HG02884 (cell line): ENCODE results near the gene COL25A1.

Experiments used
- ATAC-seq: cut with Tn5 transposase; IDR thresholded peaks from one replicate; pipeline ENCODE4 v1.9.1; 2021; ENCODE audit warnings: mild to moderate bottlenecking, moderate library complexity; ENCODE audit not compliant: unreplicated experiment

COL25A1 gene

DNA sequence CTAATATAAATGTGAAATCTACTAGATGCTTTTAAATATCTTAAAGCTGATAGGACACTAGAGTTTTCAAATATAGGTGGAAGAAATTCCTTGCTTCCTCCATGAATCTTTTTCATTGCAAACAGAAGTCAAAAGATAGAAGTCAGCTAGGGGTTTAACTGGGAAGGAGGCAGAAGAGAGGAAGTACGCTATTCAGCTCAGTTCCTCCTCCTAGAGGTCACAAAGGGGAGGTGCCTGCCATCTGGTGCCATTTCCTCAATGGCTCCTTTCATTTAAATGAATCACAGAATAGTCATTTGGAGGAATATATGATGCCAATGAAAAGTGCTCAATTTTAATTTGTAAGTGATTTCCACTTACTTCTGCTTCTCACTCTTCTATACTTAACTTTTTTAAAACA lies 8.5 kb downstream of the COL25A1 start:
- peak; percentile 96 for ATAC-seq

DNA sequence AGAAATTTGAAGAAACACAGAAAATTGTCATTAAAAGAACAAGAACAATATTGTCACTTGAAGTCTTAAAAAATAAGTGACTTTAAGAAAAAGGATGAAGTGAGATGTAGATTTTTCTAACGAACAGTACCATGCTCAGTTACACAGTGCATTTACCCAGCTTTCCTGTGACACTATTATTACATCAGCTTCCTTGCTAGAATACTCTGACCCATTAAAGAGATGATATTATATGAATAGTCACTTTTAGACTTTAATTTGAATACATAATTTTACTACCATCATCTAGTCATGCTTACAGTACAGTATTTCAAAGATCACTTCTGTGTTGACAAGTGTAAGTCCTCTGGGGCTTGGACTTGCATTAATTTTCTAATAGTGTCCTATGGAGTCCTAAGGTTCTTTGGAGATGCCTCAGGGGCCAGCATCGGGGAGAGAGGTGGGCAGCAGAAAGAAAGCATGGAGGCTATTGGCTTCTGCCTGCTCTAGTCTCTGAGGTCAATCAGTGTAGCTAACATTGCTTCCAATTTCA lies 10.7 kb downstream of the COL25A1 start:
- no peak for ATAC-seq

DNA sequence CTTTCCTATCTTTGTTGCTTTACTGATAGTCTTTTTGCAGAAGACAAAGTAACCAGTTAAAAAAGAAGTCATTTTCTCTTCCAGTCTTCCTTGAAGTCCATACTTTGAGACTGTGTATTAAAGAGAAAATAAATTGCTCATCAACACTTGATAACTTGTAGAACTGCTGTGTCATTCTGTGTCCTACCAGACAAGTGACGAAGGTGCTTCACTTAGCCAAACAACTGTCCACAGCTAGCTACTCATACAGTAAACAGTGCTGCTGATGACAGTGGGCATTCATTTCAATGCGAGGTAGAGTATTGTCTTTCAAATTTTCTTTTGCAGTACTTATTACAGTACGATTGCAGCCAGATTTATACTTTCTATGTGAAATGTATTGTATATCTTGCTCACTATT lies 11.5 kb downstream of the COL25A1 start:
- ATAC-seq: no peak

DNA sequence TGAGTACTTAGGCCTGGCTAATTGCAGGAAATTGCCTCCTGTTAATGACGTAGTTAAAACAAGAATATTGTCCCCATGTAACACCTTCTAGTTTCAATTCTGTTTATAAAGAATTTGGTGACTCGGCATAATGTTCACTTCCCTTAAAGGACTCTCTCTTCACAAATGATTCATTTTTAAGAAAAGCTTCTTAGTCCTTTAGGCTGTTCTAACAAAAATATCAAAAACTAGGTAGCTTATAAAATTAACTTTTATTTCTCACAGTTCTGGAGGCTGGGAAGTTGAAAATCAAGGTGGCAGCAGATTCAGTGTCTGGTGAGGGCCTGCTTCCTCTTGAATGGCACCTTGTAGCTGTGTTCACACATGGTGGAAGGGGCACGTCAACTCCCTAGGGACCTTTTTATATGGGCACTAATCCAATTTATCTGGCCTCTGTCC lies 23.8 kb downstream of the COL25A1 start:
- peak; percentile 84 for ATAC-seq

DNA sequence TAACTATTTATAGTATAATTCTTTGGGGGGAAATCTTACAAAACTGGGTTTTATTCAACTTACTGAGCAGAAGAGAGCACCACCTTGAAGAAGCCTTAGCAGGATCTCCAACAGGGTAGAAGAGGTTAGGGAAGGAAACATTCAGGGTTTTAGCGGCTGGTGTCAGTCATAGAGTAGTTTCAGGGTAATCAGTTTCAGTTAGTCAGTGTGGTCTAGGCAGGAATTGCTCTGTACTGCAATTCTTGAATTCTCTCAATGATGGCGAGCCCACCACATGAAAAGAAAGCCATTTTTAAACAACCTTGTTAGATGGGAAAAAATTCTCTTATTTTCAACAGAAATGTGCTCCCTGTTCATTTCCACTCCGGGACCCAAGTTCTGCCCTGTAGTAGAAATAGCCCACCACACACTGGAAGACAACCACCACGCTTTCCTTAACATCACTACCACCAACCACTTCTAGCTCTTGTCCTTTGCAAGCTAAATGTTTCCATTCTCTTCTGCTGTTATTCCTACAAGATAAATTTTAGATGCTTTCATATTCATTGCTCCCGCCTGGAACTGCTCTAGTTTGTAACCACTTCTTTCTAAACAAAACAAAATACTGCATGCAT lies 25.9 kb downstream of the COL25A1 start:
- ATAC-seq: peak; percentile 52

DNA sequence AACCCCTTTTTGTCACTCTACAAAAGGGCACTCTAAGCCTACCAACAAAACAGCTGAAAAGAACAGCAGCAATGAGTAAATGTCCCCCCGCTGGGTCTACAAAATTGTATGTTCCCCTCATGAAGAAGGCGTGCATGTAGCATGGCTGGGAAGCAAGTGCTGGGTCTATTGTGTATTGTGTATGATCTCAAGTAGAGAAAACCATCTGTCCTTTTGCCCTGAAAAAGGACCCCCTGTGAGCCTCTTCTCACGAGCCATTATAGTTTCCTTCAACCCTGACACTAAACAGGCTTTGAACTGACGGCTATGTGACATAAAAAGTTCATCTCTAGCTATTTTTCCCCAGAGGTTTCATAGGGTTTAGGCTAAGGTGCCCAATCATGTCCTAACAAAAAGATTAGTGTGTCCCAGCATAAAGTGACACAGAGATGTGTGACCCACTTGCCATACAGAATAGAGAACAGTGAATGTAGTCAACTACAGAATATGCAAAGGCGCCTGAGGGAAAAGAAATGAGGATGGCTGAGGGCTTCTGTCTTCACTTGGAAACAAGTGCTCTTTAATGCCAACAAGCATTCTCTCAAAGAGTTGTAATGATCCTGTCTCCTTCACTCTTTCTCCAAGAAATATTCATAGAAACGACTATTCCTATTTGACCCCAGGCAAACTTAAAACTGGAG lies 27.3 kb downstream of the COL25A1 start:
- no peak for ATAC-seq

DNA sequence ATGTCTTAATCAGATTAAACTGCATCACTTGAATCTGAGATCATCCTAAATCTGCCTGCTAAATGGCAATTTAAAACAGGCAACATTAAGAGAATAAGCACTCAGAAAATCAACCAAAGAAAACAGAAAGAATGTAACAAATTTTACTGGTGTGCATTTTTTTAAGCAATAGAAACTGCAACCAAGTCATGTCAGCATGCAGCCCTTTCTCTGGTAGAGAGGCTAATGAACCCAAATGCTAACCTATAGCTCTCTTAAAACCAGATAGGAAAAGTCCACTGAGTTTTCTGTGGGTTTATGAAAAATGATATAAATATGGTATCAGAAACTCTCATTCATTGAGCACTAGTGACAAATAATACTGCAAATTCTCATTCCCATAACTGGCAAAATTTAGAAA lies 35.6 kb downstream of the COL25A1 start:
- no peak for ATAC-seq

DNA sequence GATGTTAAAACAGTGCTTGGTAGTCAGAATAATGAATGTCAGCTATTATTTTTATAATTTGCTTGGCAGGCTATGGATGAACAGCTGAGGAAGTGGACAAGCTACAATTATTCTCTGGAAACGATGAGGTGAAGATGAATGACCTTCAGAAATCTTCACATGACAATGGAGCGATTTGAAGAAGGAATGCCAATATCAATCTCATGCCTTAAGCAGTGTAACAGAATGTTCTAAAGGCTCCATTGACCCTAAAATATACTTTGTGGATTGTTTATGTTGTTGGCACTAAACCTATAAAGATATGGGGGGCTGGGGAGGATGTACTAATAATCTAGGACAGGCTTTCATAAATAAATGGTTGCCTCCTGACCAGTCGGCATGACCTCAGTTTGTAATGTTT lies 36.2 kb downstream of the COL25A1 start:
- no peak for ATAC-seq

DNA sequence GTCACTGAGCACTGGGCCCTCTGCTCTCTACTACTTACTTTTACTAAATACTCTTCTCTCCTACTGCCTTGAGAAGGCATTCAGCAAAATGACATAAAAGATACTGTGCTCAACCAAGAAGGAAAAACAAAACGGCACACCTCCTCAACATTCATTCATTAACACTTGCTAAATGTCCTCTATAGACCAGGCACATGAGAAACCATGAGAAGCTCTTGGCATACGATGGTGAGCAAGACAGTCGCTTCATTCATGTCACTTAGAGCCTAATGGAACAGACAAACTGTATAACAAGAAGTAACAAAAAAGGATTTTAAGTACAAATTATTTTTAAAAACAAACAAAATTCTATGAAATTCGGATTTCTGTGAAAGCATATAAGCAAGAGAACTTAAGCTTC lies 38.7 kb downstream of the COL25A1 start:
- no peak for ATAC-seq

DNA sequence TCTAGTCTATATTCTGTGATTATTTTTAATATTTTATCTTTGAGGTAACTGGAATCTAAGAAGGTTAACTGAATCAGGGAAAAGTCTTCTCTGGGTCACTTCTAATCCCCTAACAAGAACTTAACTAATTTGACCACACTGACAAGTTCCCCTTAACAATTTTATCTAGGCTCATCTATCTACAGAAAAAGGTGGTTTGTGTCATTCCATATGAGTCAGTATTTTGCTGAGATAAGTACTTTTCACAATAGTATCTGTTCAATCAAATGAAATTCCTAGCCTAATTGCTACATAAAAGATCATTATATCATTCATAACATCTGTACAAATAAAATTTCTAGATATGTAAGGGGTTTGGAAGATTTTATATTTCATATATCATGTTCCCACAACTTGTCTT lies 45.6 kb downstream of the COL25A1 start:
- no peak for ATAC-seq

DNA sequence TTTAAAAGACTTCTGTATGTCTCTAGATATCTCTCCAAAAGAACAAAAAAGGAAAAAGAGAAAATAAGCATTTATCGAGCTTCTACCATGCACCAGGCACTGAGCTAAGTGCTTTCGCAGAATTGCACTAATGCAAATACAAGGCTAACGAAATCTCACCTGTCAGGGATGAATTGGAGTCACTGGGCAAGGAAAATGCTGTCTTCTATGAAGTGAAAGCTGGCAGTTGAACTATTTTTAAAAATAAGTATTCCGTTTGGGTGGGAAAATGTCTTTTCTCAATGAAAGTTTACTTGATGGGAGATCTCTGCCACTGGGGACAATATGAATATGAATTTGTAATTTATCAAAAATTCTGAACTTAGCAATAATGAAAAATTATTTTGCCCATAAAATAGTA lies 47.6 kb downstream of the COL25A1 start:
- ATAC-seq: no peak

DNA sequence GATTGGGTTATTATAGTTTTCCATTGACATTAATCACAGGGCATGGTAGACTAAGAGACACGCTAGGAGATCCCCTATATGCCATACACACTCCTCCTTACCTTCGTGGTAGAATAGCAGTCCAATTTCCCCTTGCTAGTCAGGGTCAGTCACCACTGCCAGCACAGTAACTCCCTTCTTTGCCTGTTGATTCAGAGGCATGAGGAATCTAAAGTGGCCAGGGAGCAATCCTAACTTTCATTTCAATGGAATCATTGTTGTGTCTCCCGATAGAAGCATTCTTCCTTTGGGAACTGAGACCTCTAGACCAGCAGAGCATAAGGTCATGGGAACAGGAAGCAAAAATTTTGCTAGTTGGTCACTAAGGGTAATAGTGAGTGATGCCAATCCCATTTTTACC lies 51.1 kb downstream of the COL25A1 start:
- ATAC-seq: no peak

DNA sequence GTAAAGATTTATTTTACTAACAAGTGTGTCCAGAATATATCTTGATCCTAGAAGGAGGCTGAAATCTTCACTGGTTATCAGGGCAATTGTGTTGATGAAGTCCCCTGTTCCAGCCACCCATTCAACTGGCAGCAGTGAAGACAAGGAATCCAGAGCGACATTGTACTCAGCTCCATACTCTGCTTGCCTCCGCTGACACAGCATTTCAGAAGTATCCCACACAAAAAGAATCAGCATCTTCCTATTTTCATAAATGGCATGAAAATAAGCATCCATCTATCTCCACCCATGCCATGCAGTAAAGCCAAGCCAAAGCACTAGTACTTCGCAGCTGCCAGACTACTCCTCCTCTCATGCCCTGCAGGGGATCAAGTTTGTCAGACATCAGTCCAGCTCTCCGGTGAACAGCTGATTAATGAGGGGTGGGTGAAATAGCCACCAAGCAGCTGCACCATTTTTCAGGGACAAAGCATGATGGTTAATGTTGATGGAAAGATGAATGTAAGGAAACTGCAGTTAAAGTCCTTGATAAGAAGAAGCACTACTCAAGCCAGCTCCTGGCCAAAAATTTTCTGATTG lies 54.0 kb downstream of the COL25A1 start:
- ATAC-seq: no peak

DNA sequence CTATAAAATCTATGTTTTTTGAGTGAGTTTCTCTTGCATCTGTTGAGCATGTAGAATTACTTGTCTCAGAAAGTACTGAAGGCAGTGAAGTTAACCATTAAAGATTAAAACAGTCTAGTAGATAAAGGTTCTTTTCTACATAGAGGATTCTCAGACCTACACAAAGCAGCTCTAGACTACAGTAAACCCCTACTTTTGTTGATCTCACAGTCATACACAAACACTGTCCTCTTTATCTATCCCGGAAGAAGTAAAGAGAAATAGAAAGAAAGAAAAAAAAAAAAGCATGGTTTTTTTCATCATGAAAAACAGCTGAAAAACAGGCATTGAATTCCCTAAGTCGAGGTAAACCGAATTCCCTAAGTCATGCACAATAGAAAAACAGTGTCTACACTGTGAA lies 58.6 kb downstream of the COL25A1 start:
- no peak for ATAC-seq

DNA sequence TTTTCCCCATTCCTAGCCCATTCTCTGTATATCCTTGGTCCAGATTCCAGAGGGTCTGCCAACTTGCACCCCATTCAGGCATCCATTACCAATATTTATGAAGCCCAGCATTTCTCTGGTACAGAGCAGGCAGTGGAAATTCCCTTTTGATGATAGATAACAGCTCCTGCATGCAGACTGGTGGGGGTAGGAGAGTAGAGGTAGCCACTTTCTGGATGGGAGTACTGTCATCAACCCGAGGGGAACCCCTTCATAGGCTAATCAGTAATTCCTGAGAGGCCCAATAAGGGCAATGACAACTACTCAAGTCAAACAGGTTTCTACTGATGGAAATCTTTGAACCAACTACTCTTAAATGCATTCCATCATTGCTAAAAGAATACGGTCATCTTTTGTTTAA lies 63.7 kb downstream of the COL25A1 start:
- no peak for ATAC-seq

DNA sequence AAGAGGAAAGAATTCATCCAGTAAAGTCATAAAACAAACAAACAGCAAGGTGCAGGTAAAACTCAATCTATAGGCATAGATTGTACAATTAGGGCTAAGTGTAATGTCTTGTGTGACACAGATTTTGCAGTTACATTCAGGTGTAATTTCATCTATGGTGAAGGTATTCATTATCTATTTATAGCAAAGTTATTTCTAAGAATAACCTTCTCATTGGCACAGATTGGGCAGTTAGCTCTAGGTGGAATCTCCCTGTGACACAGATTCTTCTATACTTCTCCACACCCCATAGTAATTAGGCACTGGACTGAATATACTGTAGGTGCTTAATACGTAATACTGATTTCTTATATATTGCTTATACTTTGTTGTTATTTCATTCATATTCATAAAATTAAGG lies 66.8 kb downstream of the COL25A1 start:
- no peak for ATAC-seq

DNA sequence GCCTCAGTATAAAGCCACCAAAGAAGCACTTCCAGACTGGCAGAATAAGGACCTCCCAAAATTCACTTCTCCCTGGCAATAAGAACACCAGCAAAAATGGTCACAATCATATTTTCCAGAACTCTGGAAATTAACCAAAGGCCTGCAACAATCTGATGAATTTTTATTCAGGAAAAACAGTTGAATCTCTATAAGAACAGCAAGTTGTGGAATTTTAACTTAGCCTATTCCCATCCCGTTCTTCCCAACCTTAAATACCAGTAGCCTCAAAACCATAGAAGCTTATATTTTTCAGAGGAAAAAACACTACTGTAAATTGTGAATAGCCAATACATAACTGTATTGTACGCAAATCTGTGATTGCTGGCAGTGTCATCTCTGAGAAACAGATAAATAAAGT lies 67.9 kb downstream of the COL25A1 start:
- ATAC-seq: no peak

DNA sequence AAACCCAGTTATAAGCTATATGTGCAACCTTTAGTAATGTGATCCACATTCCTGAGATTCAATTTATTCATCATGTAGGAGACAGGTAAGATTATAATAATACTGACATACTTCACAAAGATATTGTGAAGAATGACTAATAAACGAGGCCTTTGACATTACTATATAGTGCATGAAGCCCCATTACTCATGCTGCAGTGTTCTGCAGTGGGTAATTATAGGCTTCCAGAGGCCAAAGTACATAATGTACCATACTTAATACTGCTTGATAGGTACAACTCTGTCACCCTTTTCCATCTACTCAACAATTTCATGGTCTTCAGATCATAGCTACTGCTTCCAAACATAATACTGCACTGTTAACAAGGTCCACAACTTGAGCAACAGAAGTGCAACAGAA lies 68.9 kb downstream of the COL25A1 start:
- no peak for ATAC-seq

DNA sequence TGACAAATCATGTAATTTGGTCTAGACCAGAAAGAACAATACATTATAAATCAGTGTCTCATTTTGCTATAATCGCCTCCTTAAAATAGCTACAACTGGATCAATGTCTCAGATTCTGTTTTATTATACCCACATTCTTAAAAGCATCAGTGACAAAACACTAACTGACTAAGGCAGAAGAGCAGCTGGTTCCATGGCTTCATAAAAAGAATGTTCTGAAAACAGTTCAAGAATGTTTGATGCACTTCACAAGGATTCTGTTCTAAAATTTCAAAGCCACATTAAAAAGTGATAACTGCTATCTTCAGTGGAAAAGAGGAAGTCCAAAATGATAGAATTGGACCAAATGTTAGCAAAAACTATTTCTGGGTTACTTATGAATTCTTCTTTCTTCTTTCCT lies 69.8 kb downstream of the COL25A1 start:
- no peak for ATAC-seq

DNA sequence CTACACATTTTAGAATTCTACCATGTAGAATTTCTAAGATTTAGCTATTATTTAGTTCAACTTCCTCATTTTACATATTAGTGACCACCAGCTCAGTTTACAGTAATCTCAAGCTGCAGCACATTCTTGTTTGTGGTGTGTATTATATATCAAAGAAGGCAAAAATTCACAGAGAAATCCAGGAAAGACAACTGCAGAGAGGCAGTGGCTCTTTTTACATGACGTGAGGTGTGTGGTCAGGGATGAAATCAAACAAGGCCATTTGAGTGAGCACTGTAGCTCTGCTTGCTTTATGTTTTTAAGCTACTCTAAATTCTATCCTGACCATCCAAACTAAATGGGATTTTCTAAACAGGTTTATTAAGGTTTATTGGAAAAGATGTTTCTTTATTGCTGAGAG lies 71.1 kb downstream of the COL25A1 start:
- ATAC-seq: no peak

DNA sequence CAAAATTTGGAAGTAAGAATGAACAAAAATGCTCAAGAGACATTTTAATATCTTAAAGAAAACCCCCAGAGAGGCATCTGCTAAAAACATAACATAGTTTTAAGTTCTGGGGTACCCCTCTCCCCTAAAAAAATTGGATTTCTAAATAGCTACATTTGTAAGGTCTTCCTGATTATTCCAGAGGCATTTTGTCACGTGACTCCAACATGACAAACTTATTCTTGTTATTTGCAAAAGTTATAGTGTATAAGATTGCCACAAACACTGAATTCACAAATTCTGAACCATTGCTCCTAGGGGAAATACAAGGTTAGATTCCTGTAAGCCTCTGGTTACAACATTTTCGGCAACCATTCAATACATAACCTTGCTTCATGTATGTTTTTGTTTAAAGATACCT lies 73.4 kb downstream of the COL25A1 start:
- ATAC-seq: no peak

DNA sequence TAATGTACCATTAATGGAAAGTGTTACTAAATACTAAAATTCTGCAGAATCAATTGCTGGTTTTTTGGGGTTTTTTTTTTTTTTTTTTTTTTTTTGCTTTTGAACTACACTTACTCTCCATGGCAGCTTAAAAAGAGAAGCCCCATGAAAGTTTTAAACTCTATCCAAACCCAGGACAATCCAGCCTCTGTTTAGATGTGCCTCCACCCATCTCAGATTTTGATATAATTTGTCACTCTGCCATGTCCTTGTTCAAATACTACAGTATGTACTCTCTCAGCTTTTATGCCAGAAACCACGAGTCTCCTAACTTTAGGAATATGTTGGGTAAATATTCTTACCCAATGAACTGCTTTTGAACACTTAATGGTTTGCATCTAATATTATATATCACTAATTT lies 84.2 kb downstream of the COL25A1 start:
- no peak for ATAC-seq
